Vagina (tissue), 2 donors: ENCODE results near the gene RNASE7. TPM values are rescaled to one million over a fixed set of nuclear protein-coding genes. Genes with fewer than 3 reads are reported as not detected.

Experiments
- DNase-seq, 2 donors: peaks; one replicate each; pipeline ENCODE4 v3.0.0-alpha.2; 2017; ENCODE audit errors: extremely low spot score in 2 of 2
- H3K27ac ChIP-seq: fragments of 200-600 bp; sonication (generic); one replicate; pipeline ENCODE4 v1.5.1; 2019
- H3K27me3 ChIP-seq: fragments of 200-600 bp; sonication (generic); one replicate; pipeline ENCODE4 v1.5.1; 2019
- H3K36me3 ChIP-seq, 2 donors: fragments of 200-600 bp; sonication (generic); one replicate each; pipeline ENCODE4 v1.5.1; 2017 to 2019
- H3K4me1 ChIP-seq: fragments of 200-600 bp; sonication (generic); one replicate; pipeline ENCODE4 v1.5.1; 2019
- H3K4me3 ChIP-seq, 2 donors: fragments of 200-600 bp; sonication (generic); 1 replicate in 1 of 2; 2 replicates in 1 of 2; pipeline ENCODE4 v1.5.1; 2016 to 2019
- H3K9me3 ChIP-seq: fragments of 200-600 bp; sonication (generic); one replicate; pipeline ENCODE4 v1.5.1; 2019
- CTCF ChIP-seq, 3 experiments: fragments of 450-650 bp in 2 of 3; fragments of 200-600 bp in 1 of 3; sonication (generic) in 1 of 3; IDR thresholded peaks; one replicate each; pipeline ENCODE4 v1.5.1; 2017 to 2019; ENCODE audit warnings: antibody characterized with exemption in 3 of 3, mild to moderate bottlenecking in 2 of 3, moderate library complexity in 2 of 3
- POLR2A ChIP-seq, 2 donors: fragments of 450-650 bp; IDR thresholded peaks; one replicate each; pipeline ENCODE4 v1.6.1; 2017; ENCODE audit warnings: antibody characterized with exemption in 2 of 2, mild to moderate bottlenecking in 2 of 2, moderate library complexity in 2 of 2
- POLR2AphosphoS5 ChIP-seq, 2 donors: sonication (generic); formaldehyde crosslinking; IDR thresholded peaks; one replicate each; pipeline ENCODE4 v1.9.0; 2017; ENCODE audit warnings: antibody characterized with exemption in 2 of 2, mild to moderate bottlenecking in 2 of 2, low read depth in 1 of 2; ENCODE audit not compliant: insufficient read depth in 1 of 2
- intact Hi-C: fragments of 100-400 bp; cut with DNase I; formaldehyde crosslinking; loops from one replicate; pipeline ENCODE4 v1.15.1; 2023
- total RNA-seq: library from RNA; depleted of rRNA; stranded (reverse); fragments of >200 nt; gene quantifications from one replicate; pipeline ENCODE4 v1.2.3, GENCODE V29; 2016

RNASE7 gene
- total RNA-seq, 1 donor from 2014 or later, result 18.2 TPM

GRCh38 chr14:21022686-21023085 is 19.5 kb upstream of the RNASE7 start:
- no peaks in the 10 kb centered on the region for H3K27me3 ChIP-seq
- TF ChIP-seq POLR2AphosphoS5 (IDR thresholded peaks at IDR 0.05; ENCODE audit: insufficient read depth in 1 of 2, low read depth in 1 of 2) (no peak), POLR2A (IDR thresholded peaks at IDR 0.05) (no peak), CTCF (IDR thresholded peaks at IDR 0.05) (no peak)
- peaks cover 73% of the 10 kb centered on the region for H3K4me1 ChIP-seq
- H3K36me3 ChIP-seq, result peaks cover 0 to 37% of the 10 kb centered on the region in 2 donors
- intact Hi-C loops, result no loop called here
- no peak for DNase-seq
- H3K9me3 ChIP-seq, result no peaks in the 10 kb centered on the region
- peak overlapping the region; percentile 72 to 96 for H3K4me3 ChIP-seq
- peak overlapping the region; percentile 99 for H3K27ac ChIP-seq

- peaks cover 73% of the 10 kb centered on the region for H3K4me1 ChIP-seq
- TF ChIP-seq POLR2AphosphoS5 (IDR thresholded peaks at IDR 0.05; ENCODE audit: insufficient read depth in 1 of 2, low read depth in 1 of 2), result no peak
- TF ChIP-seq POLR2A (IDR thresholded peaks at IDR 0.05), result no peak
- TF ChIP-seq CTCF (IDR thresholded peaks at IDR 0.05), result no peak
- no peaks in the 10 kb centered on the region for H3K27me3 ChIP-seq
- H3K9me3 ChIP-seq, result no peaks in the 10 kb centered on the region
- peak overlapping the region; percentile 99 for H3K27ac ChIP-seq
- DNase-seq, result no peak
- intact Hi-C loops, result no loop called here
- H3K4me3 ChIP-seq, result peak overlapping the region; percentile 72 to 96
- H3K36me3 ChIP-seq, result peaks cover 0 to 35% of the 10 kb centered on the region in 2 donors
These were observed 19.0 kb upstream of the RNASE7 start for GRCh38 chr14:21023174-21023573.

- DNase-seq, result peak in 1 of 2 donors; percentile 84
- peaks cover 73% of the 10 kb centered on the region for H3K4me1 ChIP-seq
- intact Hi-C loops, result no loop called here
These were observed 18.2 kb upstream of the RNASE7 start for GRCh38 chr14:21023817-21024584.

GRCh38 chr14:21024585-21025370 is 17.4 kb upstream of the RNASE7 start, which contains the start of gene NDRG2:
TSS of gene NDRG2 (minus strand) at chr14:21025061. CDS start at chr14:21023315, 1,746 bp downstream.
- Histone ChIP-seq H3K36me3 (peaks cover 0 to 19% of the 10 kb centered on the region in 2 donors), H3K4me1 (peaks cover 67% of the 10 kb centered on the region), H3K27ac (peak within 1 kb of the TSS; percentile 99), H3K27me3 (no peaks in the 10 kb centered on the region), H3K9me3 (no peaks in the 10 kb centered on the region), H3K4me3 (peak within 1 kb of the TSS; percentile 72 to 96)
- peak in 1 of 2 donors; percentile 89 for DNase-seq
- peak; percentile 36 to 59 for TF ChIP-seq POLR2A (IDR thresholded peaks at IDR 0.05)
- peak in 1 of 3 experiments; percentile 27 for TF ChIP-seq CTCF (IDR thresholded peaks at IDR 0.05)
- TF ChIP-seq POLR2AphosphoS5 (IDR thresholded peaks at IDR 0.05; ENCODE audit: insufficient read depth in 1 of 2, low read depth in 1 of 2), result peak in 1 of 2 donors; percentile 89
- intact Hi-C loops, result loop anchor here (5.0 kb wide), 1 partner anchor 78 kb away; the partner anchor contains the start of gene TMEM253

More at GRCh38 chr14:21023817-21024584, 18.2 kb upstream of the RNASE7 start:
- TF ChIP-seq POLR2AphosphoS5 (IDR thresholded peaks at IDR 0.05; ENCODE audit: insufficient read depth in 1 of 2, low read depth in 1 of 2), result no peak
- TF ChIP-seq CTCF (IDR thresholded peaks at IDR 0.05), result no peak
- no peak for TF ChIP-seq POLR2A (IDR thresholded peaks at IDR 0.05)
- Histone ChIP-seq H3K36me3 (peaks cover 0 to 27% of the 10 kb centered on the region in 2 donors), H3K27me3 (no peaks in the 10 kb centered on the region), H3K9me3 (no peaks in the 10 kb centered on the region), H3K27ac (peak overlapping the region; percentile 99), H3K4me3 (peak overlapping the region; percentile 72 to 96)
